GM18519 (cell line): ENCODE data around the gene UNC5B.
A peak's percentile ranks its signal among the peaks of the same experiment; 100 is the strongest.

Experiments used
- ATAC-seq: cut with Tn5 transposase; IDR thresholded peaks from one replicate; pipeline ENCODE4 v1.9.1; 2021; ENCODE audit warnings: mild to moderate bottlenecking, moderate library complexity; ENCODE audit not compliant: unreplicated experiment, low FRiP score

Gene UNC5B

DNA sequence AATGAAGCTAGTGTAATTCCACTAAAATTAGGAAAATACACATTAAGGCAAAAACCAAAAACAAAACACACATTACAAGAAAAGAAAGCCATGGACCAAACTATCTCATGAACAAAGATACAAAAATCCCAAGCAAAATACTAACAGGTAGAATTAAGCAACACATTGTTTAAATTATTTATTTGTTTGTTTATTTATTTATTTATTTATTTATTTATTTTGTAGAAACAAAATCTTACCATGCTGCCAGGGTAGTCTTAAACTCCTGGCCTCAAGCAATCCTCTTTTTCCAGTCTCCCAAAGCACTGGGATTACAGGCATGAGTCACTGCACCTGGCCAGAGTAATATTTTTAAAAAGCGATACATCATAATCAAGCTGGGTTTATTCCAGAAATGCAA, 99.8 kb downstream of the UNC5B start:
- no peak for ATAC-seq

DNA sequence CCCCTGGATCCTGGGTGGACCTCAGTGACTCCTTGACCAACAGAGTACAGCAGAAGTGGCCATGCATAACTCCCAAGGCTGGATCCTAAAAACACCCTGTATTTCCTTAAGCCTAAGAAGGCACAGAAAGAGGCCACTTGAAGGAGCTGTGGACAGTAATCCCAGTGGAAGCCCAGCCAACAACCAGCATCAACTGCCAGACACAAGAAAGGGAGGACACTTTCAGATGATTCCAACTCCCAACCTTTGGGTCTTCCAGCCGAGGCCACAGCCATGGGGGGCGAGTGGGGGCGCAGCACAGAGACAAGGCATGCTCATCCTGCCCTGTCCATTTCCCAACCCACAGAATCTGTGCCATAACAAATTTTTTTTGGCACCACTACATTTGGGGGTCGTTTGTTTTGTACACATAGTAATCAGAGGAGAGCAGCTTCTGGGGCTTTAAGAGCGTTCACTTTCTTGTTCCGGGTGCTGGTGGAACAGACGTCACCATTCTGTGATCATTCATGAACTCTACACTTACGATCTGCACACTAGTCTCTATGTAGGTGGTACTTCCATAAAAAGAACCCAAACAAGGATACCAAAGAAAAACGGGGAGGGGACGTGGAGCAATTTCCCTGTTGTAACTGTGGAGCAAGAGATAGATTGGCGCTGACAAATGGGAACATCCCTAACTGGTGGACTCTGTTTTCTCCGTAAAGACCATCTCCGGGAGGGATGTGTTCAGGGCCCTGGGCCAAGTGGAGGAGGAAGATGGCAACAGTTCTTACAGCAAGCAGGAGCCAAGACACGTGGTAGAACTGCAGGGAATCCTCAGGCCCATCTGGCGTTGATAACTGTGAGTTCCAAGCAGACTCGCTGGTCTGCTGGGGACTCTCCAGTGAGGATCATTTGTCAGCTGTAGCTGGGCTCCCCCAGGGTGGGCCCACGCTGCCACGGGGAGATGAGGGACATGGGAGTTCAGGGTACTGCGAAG, 100.7 kb downstream of the UNC5B start:
- no peak for ATAC-seq

DNA sequence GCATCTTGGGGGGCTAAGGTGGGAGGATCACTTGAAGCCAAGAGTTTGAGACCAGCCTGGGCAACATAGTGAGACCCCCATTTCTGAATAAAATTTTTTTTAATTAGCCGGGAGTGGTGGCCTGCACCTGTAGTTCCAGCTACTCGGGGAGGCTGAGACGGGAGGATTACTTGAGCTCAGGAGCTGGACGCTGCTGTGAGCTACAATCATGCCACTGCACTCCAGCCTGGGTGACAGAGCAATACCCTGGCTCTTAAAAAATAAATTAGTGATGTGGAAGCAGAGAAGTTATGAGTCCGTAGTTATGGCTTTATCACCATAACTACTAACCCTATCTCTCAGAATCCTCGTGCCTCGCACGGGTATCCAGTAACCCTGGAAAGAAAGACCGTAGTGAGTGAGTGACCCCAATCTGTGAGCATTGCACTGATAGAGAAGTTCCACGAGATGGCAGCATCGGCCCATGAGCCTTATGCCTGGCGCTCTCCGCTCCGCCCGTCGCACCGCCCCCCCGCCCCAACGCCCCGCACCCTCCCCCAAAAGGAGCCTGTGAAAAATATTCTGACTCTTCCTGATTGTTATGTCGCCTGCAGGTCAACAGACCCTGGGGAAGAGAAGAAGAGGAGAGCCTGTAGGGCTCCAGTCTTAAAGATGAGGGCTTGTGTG, 101.8 kb downstream of the UNC5B start:
- ATAC-seq, result no peak

DNA sequence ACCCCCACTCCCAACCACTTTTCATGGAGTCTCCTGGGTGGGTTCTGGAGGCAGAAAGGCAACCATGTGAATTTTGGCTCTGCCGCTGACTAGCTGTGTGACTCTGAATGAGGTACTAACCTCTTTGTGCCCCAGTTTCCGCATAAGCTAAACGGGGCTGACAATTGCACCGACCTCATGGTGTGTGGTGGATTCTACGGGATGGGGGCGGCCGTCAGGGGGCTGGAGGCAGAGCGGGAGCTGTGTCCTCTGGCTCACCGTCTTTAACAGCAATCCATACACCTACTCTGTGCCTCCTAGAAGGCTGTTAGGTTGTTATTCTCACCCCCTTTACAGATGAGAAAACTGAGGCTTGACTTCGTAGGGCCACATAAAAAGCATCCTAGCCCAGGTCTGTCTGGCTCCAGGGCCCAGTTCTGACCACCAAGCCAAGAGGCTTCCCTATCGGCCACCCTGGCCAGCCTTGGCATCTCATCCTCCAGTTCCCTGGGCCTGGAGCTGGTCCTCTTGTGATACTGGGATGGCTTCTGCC, 102.4 kb downstream of the UNC5B start:
- ATAC-seq, result no peak

DNA sequence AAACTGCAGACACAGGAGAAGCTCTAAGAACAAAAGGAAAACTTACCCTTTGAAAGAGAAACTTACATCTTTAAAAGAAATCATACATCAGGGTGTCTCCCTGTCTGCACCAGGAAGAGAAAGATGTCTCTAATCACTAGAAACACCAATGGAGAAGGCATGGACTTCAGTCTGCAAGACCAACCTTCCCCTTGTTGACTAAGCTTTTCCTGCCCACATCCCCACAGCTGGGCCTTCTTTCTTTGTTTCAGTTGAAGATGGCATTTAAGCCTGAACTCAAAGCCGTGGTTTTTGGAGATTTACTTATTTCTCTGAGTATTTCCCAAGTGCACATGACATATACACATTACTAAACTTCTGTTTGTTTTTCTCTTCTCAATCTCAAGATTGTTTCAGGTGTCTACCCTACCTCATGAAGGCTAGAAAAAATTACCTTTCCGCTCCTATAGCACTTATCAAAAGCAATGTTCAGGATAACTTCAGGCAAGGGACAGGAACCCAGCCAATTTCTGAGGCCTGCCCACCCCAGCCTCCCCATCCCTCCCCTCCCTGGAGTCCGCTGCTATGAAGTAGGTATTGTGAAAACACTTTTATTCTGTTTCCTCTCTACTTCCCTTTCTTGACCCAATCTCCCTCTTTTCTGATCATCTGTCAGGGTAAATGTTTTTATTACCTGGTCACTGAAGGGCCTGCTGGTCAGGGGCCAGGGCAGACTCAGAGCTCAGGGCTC, 103.9 kb downstream of the UNC5B start:
- ATAC-seq, result no peak

DNA sequence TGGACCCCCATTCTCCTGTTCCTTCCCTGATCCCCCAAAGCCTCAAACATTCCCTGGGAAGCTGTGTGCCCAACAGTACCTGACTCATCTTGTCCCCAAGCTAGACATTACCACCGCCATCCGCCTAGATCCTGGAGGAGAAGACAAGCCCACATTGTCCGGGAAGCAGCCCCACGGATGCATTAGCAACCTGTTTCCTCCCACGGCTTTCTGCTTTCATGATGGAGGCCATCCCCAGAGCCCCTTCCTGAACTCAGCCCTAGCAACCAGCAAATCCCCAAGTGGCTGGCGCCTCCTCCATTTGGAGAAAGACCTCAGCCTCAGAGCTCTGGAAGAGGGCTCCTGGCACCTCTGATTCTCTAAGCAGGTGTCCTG, 104.4 kb downstream of the UNC5B start:
- no peak for ATAC-seq

DNA sequence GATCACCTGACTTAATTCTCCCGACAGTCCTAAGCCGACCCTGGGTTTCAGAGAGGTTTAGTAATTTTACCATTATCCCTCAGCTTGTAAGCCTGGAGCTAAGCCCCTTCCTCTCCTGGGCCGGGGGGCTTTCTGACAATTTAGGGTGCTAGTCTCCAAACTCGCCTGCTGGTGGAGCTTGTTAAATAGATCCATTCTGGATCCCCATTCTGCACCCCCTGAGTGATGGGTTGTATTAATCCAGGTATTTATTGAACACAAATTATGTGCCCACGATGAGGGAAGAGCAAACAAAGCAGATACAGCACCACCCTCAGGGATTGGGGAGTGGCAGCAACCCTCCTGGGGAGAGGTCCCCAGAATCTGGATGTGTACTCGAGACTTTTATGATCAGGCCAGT, 105.4 kb downstream of the UNC5B start:
- no peak for ATAC-seq

DNA sequence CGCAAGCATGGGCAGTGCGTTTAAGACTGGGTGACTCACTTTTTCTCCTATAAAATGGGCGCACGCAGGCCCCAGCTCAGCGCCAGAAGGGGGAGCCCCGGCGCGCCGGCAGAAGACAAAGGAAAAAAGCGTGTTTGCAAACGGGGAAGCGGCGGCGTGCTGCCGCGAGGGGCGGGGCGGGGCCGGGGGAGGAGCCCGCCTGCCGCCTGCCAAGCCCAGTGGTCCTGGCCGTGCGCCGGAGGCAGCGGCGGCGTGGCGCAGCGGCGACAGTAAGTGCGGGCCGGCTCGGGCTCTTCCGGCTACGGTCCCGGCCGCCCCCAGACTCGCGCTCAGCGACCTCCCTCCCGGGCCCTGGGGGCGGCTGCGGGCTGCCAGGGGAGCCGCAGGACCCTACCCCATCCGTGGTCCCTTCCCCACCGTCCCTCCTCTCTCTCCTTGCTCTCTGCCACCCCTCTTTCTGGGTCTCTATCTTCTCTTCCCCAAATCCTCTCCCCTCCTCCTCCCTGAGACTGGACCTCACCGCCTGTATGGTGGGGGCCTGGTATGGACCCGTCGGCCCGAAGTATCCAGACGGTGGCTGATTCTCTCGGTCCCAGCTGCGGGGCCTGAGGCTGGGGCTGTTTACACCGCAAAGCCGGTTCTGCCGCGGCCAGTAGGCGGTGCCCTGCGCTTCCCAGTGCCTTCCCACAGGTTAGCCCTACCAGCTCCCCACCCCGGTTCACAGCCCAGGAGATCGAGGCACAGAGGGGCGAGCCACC, 106.9 kb downstream of the UNC5B start, which contains the start of gene SLC29A3:
Gene SLC29A3, plus strand, starts transcription at position 218 of the 758 bp plus-strand sequence. Its CDS starts 51 bp downstream, at position 269.
- ATAC-seq, result peak; percentile 53

DNA sequence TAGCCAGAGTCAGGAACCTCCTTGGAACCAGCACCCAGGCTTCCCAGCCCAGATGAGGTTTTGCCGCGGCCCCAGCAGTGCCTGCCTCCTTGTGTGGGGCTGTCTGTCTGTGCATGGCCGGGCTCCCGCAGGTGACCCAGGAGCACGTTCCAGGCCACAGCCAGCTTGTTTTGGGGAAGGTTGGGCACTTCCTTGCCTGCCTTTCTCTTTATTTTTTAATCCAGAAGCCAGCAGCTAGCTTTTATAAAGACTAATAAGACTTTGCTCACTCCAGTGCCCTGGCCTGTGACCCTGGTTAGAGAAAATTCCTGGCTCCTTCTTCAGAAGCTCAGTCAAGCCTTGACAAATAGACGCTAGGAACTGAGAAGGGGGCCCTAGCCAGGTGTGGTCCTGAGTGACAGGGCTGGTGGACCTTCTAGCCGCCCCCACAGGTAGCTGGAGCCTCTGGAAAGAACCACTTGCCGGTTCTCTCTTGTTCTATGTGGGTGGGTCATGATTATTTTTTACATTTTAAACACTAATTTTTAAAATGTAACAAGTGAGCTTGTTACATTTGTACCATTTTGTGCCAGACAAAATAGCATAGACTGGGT, 107.5 kb downstream of the UNC5B start:
- ATAC-seq, result no peak

DNA sequence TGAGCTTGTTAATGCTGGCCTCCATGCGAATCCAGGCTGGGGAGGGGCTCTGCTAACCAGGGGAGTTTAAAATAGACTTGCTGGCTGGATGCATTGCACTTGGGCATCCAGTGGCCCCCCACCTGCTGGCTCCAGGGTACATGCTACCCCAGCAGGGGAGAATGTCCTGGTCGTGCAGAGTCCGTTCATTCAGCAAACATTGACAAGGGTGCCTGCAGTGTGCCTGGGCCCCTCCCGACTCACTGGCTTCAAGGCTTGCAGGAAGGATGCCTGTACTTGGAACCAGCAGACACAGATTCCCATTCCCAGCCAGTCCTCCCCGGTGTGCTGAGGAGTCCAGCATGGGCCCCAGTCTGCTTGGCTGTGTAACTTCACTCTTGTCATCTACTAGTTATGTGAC, 108.2 kb downstream of the UNC5B start:
- ATAC-seq, result no peak

DNA sequence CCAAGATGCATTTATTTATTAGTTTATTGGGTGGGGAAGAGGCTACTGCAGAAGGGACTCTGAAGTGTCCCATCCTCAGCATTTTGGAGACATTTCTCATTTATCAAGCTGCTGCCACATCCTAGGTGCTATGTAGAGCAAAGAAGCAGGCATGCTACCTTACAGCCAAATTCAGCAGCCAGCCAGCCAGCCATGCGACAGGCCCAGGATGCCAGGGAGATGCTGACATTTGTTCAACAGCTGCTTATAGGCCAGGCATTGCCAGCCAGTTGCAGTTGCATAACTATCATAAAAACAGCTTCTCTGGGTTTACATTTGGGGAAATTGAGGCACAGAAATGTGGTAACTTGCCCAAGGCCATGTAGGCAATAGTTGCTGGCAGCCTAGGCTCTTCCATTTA, 109.0 kb downstream of the UNC5B start:
- ATAC-seq, result no peak

DNA sequence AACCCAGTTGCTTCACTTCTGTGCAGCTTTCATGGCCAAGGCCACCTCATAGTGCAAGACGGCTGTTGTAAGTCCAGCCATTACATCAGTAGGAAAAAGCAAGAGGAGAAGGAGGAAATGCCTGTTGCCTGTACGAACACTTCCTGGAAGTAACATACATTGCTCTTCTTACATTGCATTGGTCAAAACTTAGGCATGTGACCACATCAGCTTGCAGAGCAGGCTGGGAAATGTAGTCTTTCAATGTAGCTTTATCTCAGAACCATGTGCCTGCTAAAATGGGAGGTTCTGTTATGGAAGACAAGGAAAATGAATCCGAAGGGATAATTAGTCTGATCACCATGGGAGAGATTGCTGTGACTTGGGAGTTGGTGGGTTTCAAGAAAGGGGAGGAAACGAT, 111.0 kb downstream of the UNC5B start:
- ATAC-seq, result no peak

DNA sequence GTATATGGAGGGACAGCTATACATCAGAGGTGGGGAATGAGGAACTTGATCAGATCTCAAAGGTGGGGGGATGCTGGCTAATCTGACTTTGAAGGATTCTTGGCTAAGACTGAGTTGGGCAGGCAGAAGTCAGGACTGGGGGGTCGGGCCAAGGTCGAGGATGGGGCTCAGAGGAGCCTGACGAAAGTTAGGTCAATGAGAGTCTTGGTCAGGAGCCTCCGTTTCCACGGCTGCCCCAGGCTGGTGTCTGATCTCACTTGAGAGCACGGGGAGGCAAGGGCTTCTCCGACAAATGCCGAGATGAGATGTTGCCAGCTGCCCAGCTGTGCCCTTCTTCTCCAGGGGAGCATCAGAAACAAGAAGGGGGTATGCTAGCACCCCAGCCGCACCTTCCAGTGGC, 112.4 kb downstream of the UNC5B start:
- ATAC-seq, result no peak

DNA sequence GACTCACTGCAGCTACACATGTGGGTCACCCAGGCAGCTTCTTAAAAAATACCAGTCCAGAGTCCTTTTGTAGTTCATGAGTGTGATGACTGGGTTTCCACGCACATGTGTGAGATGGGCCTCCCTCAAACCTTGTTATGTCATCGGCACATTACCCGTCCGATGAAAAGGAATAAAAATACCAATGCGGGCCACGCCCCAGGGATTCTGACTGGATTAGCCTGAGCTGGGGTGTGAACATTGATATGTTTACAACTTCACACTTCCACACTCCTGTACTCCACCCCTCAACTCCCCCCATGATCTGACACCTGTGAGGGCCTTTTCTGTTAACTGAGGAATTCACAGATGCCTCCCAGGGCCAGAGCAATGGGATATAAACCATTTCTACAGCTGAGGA, 112.9 kb downstream of the UNC5B start:
- ATAC-seq, result no peak

DNA sequence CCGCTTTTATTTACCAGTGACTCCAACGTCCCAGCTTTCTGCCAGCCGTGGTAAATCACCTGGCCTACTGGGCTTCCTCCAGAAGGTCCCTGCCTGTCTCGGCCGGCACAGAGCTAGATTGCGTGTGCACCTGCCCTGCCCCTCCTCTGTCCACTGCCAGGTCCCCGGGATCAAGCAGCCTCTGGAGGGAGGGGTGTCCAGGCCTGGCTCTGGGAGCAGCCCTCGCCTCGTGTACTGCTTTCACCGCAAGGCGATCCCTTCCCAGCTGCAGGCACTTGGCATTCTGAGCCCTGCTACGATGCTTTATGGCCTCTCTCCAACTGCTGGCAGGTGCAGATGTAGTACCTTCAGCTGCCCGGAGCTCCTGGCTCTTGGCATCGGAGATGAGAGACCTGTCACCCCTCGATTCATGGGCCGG, 114.1 kb downstream of the UNC5B start:
- ATAC-seq, result no peak

DNA sequence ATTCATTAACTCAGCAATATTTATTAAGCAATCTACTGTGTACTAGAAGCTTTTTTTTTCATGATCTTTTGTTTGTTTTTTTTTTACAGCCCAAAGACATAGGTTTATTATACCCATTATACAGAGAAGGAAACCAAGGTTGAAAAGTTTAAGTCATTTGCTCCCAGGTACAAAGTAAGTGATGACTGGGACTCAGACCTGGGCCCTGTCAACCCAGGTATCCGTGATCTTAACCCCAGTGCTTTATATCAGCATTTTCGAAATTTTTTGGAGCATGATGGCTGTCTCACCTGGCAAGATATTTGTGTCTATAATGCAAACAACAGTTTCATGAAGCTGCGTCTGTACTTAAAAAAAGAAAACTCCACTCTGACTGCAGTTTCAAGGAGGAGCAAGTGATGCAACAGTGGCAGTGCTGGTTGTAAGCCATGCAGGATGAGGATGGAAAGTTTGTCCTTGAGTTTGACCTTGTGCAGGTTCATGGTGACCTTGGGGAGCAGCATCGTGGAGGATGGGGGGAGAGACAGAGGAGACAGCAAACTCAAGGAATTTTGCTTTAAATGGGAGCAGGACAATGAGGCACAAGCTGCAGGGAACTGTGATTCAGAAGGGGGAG, 118.5 kb downstream of the UNC5B start:
- no peak for ATAC-seq

DNA sequence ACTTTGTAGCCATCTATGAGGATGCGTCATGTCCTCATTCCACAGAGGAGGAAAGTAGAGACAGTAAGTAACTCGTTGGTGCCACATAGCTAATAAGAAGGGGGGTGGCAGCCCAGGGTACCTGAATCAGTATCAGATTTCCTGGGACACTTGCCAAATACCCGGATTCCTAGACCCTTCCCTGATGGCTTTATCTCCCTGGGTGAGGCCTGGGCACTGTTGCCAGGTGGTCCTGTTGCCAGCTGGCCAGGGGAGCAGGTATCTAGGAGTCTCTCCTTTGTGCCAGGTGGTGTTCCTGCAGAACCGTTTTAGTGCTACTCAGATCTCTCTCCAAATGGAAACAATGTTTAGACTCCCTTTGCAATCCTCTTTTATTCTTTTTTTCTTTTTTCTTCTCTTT, 119.4 kb downstream of the UNC5B start:
- no peak for ATAC-seq

DNA sequence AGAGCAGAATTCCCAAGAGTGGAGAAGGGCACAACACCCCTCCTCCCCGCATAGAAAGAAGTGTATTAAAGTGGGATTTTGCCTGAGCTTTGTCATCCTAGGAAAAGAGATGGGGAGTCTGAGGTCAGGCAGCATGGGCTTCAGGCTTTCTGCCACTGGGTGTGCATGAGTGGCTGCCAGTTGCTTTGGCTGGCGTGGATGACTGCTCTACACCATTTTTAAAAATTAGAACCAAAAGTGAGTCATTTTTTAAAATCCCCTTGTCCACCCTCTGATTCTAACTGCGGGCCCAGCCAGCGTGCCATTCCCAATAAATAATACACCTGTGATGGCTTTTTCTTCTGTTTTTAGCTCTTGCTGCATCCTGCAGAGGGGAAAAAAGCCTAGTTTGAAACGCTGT, 120.1 kb downstream of the UNC5B start:
- no peak for ATAC-seq

DNA sequence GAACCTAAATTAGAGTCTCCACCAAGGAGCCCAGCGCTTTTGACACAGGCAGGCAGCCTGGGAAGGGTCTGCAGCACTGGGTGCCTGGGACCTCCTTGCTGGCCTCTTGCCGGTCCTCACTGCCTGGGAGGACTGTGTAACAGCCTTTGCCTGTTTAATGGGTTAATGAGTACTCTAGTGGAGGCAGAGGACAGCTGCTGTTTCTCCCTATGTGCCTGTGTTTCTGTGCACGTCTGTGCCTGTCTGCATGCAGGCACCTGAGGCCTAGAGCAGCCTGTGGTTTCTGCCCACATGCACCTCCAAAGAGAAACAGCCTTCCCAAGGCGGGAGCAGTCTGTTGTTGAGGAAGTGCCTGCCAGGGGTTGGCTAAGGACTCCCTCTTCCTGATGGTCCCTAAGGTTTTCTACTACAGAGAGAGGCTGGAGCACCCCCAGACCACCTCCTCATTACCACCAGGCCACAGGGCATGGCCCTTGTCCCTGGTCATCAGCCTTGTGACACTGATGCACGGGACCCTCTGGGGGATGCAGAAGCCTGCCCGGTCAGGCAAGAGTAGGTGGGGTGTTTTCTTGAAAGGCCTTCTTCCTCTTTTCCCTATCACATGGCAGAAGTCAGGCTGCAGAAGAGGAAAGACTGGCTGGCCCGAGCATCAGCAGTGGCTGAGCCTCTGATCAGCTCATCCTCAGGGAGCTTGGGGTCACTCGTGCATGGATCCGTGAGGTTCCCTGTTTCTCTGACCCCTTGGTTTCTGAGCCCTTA, 120.9 kb downstream of the UNC5B start:
- no peak for ATAC-seq
